Endometrial microvascular endothelial cells (primary cell): ENCODE data around the gene CCN2. TPM values are rescaled to one million over a fixed set of nuclear protein-coding genes. Genes with fewer than 3 reads are reported as not detected.

Experiments used
- in situ Hi-C: cut with HindIII; loops from 2 replicates; pipeline ENCODE4 v1.10.0; 2017; ENCODE audit warnings: low sequenced_read_pairs, low pct_unique_long_range_greater_than_20kb; ENCODE audit errors: inconsistent ontology term
- total RNA-seq: library from RNA; depleted of rRNA; stranded (reverse); fragments of >200 nt; gene quantifications from one replicate; pipeline ENCODE4 v1.2.3, GENCODE V29; 2015; ENCODE audit errors: inconsistent ontology term

CCN2 gene
- total RNA-seq, 1 donor from 2014 or later: 608 TPM

- in situ Hi-C loops: no loop called here
Observed at GRCh38 chr6:131948692-131949619, 2.2 kb downstream of the CCN2 start.

DNA sequence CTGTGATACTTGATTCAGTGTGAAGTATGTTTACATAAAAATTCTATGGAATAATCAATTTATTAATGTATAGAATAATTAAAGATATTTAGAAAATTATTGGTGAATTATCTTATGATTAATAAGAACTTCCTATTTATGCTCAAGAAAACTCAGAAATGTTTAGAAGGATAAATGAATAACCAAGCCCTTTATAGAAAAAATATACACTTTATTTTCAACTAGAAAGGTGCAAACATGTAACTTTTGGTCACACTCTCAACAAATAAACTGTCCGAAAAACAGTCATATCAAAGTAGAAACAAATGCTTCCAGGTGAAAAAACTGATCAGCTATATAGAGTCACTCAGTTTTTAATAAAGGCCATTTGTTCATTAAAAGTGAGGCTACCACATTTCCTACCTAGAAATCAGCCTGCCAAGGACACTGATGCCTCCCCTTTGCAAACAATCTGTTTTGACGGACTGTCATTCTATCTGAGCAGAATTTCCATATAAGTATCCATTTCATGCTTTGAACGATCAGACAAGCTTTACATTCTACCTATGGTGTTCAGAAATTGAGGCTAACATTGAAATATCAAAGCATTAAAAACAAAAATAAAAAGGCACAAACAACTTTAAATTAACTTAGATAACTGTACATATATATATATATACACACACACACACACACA, 3.0 kb downstream of the CCN2 start:
- in situ Hi-C loops: no loop called here

- in situ Hi-C loops: no loop called here
Observed at GRCh38 chr6:131946992-131947955, 3.9 kb downstream of the CCN2 start.

DNA sequence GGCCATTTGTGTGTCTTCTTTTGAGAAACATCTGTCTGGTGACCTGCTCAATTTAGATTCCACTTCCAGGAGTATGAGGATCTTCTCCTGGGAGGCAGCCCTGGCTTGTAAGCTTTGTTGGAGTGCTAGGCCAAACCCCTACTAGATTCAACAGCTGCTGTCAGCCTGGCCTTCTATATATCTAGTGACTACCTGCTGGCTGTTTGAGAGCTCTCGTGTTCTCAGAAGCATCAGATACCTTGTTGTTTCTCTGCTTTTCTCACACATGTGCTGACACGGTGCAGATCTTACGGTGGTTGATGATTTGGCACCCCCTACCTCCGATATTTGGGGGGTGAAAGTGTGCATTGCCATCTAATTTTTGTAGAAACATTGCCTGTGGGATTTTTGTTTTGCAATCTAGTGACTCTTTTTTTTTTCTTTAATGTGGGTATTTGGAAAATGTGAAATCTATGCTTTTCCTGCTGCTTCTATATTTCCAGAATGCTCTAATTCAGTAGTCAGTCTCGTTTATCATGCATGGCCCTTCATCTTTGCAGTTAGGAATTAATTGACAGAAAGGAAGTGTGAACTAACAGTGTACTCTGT, 4.7 kb downstream of the CCN2 start:
- in situ Hi-C loops: no loop called here

- in situ Hi-C loops: no loop called here
Observed at GRCh38 chr6:131945971-131946370, 5.2 kb downstream of the CCN2 start.

DNA sequence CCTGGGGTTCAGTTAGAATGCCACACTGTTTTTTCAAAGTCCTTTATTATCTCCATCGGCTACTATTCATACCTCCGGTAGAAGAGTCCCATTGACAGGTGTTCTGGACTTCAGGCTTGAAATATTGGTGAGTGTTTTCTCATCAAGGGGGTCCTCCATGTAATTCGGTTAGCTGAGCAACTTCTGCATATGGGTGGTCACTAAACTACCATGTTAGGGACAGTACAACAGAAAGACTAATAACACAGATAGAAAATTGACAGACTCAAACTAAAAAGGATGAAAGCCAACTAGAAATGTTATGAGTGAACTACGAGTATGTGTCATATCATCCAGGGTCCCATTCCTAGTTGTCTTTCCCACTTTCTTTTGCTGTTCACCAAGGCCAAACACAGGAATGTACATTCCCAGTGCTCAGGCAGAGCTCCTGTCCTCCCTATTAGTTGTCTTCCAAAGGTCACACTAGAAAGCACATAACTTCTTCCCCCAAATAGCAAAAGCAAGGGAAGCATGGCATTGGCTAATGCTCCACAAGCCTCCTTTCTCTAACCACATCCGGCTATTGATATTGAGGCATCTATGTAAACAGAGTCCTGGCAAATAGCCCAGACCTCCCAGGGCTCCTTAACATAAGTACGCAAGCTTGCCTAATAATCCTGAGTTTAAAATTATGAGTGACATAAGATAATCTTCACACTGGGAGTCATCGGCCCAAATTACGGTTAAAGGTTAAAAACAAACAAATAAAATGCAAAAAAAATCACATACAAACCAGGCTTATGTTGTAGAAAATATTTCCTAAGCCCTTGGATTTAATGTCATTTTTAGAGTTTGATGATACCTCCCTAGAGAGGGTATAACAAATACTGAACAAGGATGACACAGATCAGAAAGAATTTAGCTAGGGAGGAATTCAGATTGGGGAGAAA, 13.2 kb downstream of the CCN2 start:
- in situ Hi-C loops: no loop called here

GRCh38 chr6:131937226-131937625, 13.9 kb downstream of the CCN2 start:
- in situ Hi-C loops: no loop called here

GRCh38 chr6:131936156-131936555, 15.0 kb downstream of the CCN2 start:
- in situ Hi-C loops: no loop called here

- in situ Hi-C loops: no loop called here
Observed at GRCh38 chr6:131931063-131931750, 20.0 kb downstream of the CCN2 start.

DNA sequence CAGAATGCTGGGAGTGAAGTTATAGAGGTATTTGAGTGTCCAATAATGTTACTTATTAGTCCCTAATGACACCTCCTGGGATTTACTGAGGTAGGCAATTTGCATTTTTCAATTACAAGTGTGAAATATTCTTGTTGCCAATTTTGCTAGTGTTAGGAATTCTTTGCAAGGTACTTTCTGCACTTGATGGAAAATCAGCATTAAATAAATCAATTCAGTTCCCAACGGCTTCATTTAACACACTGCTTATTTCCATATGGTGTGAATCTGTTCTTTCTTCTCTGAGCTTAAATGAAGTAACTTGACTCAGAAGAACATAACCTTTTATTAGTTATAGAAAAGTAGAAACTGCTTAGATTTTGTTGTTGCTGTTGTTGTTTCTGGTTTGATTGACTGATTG, 21.2 kb downstream of the CCN2 start:
- in situ Hi-C loops: no loop called here

GRCh38 chr6:131929264-131929663, 21.9 kb downstream of the CCN2 start:
- in situ Hi-C loops: no loop called here

- in situ Hi-C loops: no loop called here
Observed at GRCh38 chr6:131924881-131925474, 26.2 kb downstream of the CCN2 start.

DNA sequence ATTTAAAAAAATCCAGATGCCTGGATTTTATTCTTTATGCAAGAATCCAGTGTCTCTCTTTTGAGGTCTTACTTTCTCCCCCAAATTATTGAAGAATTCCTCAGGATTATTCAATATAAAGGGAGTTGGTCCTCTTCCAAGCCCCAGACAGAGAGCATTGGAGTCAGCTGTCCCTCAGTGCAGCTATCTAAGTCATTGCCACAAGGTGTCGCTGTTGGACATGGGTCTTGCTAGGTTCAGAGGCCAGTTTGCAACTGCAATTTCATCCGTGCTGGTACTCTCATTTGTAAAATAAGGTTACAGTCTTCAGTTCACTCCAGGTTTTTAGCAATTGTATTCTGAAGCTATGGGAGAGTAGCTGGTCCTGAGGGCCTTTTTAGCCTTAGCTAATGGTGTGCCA, 27.8 kb downstream of the CCN2 start:
- in situ Hi-C loops: no loop called here

GRCh38 chr6:131920656-131921055, 30.5 kb downstream of the CCN2 start:
- in situ Hi-C loops: no loop called here

DNA sequence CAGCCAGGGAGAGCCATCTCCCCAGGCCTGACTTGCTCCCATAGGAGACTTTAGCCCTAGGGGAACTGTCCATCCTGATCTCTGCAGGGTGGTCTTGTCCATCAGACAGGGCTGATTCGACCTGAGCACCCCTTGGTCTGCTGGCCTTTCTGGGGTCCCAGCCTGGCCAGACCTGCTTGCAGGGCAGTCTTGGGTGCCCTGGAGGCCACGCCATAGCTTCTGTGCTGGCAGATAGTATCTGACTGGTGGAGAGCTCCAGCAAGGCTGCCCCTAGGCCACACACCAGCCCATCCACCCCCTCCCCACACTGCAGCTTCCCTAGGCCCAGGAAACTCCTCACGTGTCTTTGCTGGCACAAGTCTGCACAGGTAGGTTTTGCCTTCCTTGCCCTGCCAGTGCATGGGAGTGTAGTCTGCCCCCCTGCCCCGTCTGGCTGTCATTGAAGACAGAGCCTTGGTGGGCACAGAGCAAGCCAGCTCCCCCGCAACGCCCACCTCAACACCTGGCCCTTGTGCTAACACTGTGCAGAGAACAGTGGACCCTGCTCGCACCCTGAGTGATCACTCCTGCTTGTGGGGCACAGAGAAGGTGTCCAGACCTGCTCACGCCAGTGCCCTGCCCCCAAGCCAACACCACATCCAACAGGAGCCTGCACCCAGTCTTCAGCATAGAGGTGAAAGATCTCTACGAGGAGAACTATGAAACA, 32.4 kb downstream of the CCN2 start:
- in situ Hi-C loops: no loop called here
